GM21528 (cell line): ENCODE results near the gene PITPNB.

ENCODE experiments used
- ATAC-seq: cut with Tn5 transposase; IDR thresholded peaks from one replicate; pipeline ENCODE4 v1.9.1; 2021; ENCODE audit warnings: mild to moderate bottlenecking, moderate library complexity; ENCODE audit not compliant: unreplicated experiment, low FRiP score

PITPNB gene

GRCh38 chr22:27919942-27920755 is 1.1 kb upstream of the PITPNB start:
- peak; percentile 42 for ATAC-seq

- ATAC-seq, result peak; percentile 33
Observed at GRCh38 chr22:27918341-27919221, 475 bp downstream of the PITPNB start.

GRCh38 chr22:27915986-27916385 is 3.1 kb downstream of the PITPNB start:
- ATAC-seq, result no peak

GRCh38 chr22:27913162-27913741 is 5.8 kb downstream of the PITPNB start:
- ATAC-seq, result no peak

- no peak for ATAC-seq
Observed at GRCh38 chr22:27912101-27912500, 7.0 kb downstream of the PITPNB start.

- no peak for ATAC-seq
Observed at GRCh38 chr22:27911330-27911729, 7.7 kb downstream of the PITPNB start.

- no peak for ATAC-seq
Observed at GRCh38 chr22:27906241-27906640, 12.8 kb downstream of the PITPNB start.

- no peak for ATAC-seq
Observed at GRCh38 chr22:27905653-27906052, 13.4 kb downstream of the PITPNB start.

- ATAC-seq, result no peak
Observed at GRCh38 chr22:27903805-27904473, 15.1 kb downstream of the PITPNB start.

- ATAC-seq, result no peak
Observed at GRCh38 chr22:27900153-27900552, 18.9 kb downstream of the PITPNB start.

GRCh38 chr22:27896245-27896644 is 22.8 kb downstream of the PITPNB start:
- ATAC-seq, result no peak

- peak; percentile 84 for ATAC-seq
Observed at GRCh38 chr22:27895600-27895999, 23.5 kb downstream of the PITPNB start.

GRCh38 chr22:27892811-27893210 is 26.2 kb downstream of the PITPNB start:
- ATAC-seq, result no peak

- ATAC-seq, result no peak
Observed at GRCh38 chr22:27892064-27892463, 27.0 kb downstream of the PITPNB start.

GRCh38 chr22:27888310-27888709 is 30.7 kb downstream of the PITPNB start:
- no peak for ATAC-seq

- ATAC-seq, result no peak
Observed at GRCh38 chr22:27886843-27887151, 32.3 kb downstream of the PITPNB start.

GRCh38 chr22:27885977-27886842 is 32.8 kb downstream of the PITPNB start:
- ATAC-seq, result no peak

- no peak for ATAC-seq
Observed at GRCh38 chr22:27883656-27884350, 35.3 kb downstream of the PITPNB start.
